Measurements from ENCODE around the gene GCH1.

- TF ChIP-seq CTCF (IDR thresholded peaks at IDR 0.05) (no peak), POLR2A (IDR thresholded peaks at IDR 0.05) (no peak)
These were observed 36.0 kb downstream of the GCH1 start for GRCh38 chr14:54866588-54866987.
